Progenitor cell of endocrine pancreas (in vitro differentiated cells): ENCODE data around the gene FOXM1. TPM values are rescaled to one million over a fixed set of nuclear protein-coding genes. Genes with fewer than 3 reads are reported as not detected.

Experiments
- DNase-seq: peaks from one replicate; pipeline ENCODE4 v3.0.0; 2021; ENCODE audit warnings: low spot score; ENCODE audit not compliant: unreplicated experiment
- H3K27ac Mint-ChIP-seq: 2 replicates; pipeline ENCODE4 v1.8.0; 2021; ENCODE audit warnings: mild to moderate bottlenecking, moderate library complexity, mixed read lengths
- H3K27me3 Mint-ChIP-seq: 2 replicates; pipeline ENCODE4 v1.8.0; 2021; ENCODE audit warnings: mixed read lengths
- H3K36me3 Mint-ChIP-seq: 2 replicates; pipeline ENCODE4 v1.8.0; 2022; ENCODE audit warnings: mixed read lengths; ENCODE audit not compliant: insufficient read depth
- H3K4me1 Mint-ChIP-seq: 2 replicates; pipeline ENCODE4 v1.8.0; 2021; ENCODE audit warnings: low read depth, mixed read lengths
- H3K4me3 Mint-ChIP-seq: 2 replicates; pipeline ENCODE4 v1.8.0; 2021; ENCODE audit warnings: low read depth, mild to moderate bottlenecking, moderate library complexity, mixed read lengths
- H3K9me3 Mint-ChIP-seq: 2 replicates; pipeline ENCODE4 v1.8.0; 2021; ENCODE audit warnings: low read depth, mixed read lengths
- CTCF ChIP-seq: fragments of 200-600 bp; sonication (generic); IDR thresholded peaks from one replicate; pipeline ENCODE4 v1.5.0; 2021; ENCODE audit warnings: antibody characterized with exemption, mild to moderate bottlenecking; ENCODE audit not compliant: unreplicated experiment
- total RNA-seq: library from RNA; stranded (reverse); gene quantifications from 2 replicates; pipeline ENCODE4 v1.2.1, GENCODE V29; 2021

FOXM1 gene
- total RNA-seq, 1 donor from 2014 or later: 92.2 TPM

GRCh38 chr12:2836574-2836973 is 40.4 kb downstream of the FOXM1 start:
- no peak overlapping the region for H3K27ac Mint-ChIP-seq
- TF ChIP-seq CTCF: no peak
- H3K4me1 Mint-ChIP-seq: peaks cover 3% of the 10 kb centered on the region
- peaks cover 18% of the 10 kb centered on the region for H3K36me3 Mint-ChIP-seq
- DNase-seq: no peak
- no peaks in the 10 kb centered on the region for H3K9me3 Mint-ChIP-seq
- H3K27me3 Mint-ChIP-seq: peaks cover 13% of the 10 kb centered on the region
- H3K4me3 Mint-ChIP-seq: no peak overlapping the region

- Mint-ChIP-seq H3K27ac (peak overlapping the region; percentile 77), H3K4me1 (peaks cover 3% of the 10 kb centered on the region), H3K27me3 (peaks cover 13% of the 10 kb centered on the region), H3K9me3 (no peaks in the 10 kb centered on the region), H3K36me3 (peaks cover 21% of the 10 kb centered on the region), H3K4me3 (no peak overlapping the region)
- DNase-seq: no peak
- TF ChIP-seq CTCF: no peak
These were observed 41.1 kb downstream of the FOXM1 start for GRCh38 chr12:2835691-2836403.

GRCh38 chr12:2834581-2835491 is 42.1 kb downstream of the FOXM1 start, which contains the start of gene NRIP2:
NRIP2 (minus strand) TSS chr12:2835035; CDS start chr12:2834983, 52 bp downstream.
- no peak for DNase-seq
- Mint-ChIP-seq H3K4me3 (no peak within 1 kb of the TSS), H3K4me1 (peaks cover 3% of the 10 kb centered on the region), H3K27me3 (peaks cover 13% of the 10 kb centered on the region), H3K36me3 (peaks cover 22% of the 10 kb centered on the region), H3K9me3 (no peaks in the 10 kb centered on the region), H3K27ac (peak within 1 kb of the TSS; percentile 77)
- no peak for TF ChIP-seq CTCF

GRCh38 chr12:2833810-2834209 is 43.2 kb downstream of the FOXM1 start:
- Mint-ChIP-seq H3K4me3 (no peak overlapping the region), H3K36me3 (peaks cover 18% of the 10 kb centered on the region), H3K27me3 (peaks cover 13% of the 10 kb centered on the region), H3K9me3 (no peaks in the 10 kb centered on the region), H3K4me1 (peaks cover 3% of the 10 kb centered on the region), H3K27ac (no peak overlapping the region)
- no peak for DNase-seq
- TF ChIP-seq CTCF: no peak

- no peak overlapping the region for H3K27ac Mint-ChIP-seq
- no peak for TF ChIP-seq CTCF
- H3K4me1 Mint-ChIP-seq: peaks cover 3% of the 10 kb centered on the region
- H3K9me3 Mint-ChIP-seq: no peaks in the 10 kb centered on the region
- DNase-seq: no peak
- H3K27me3 Mint-ChIP-seq: peaks cover 13% of the 10 kb centered on the region
- peaks cover 19% of the 10 kb centered on the region for H3K36me3 Mint-ChIP-seq
- H3K4me3 Mint-ChIP-seq: no peak overlapping the region
These were observed 43.6 kb downstream of the FOXM1 start for GRCh38 chr12:2833327-2833726.
